Measurements from ENCODE around the gene CACNB1.

DNA sequence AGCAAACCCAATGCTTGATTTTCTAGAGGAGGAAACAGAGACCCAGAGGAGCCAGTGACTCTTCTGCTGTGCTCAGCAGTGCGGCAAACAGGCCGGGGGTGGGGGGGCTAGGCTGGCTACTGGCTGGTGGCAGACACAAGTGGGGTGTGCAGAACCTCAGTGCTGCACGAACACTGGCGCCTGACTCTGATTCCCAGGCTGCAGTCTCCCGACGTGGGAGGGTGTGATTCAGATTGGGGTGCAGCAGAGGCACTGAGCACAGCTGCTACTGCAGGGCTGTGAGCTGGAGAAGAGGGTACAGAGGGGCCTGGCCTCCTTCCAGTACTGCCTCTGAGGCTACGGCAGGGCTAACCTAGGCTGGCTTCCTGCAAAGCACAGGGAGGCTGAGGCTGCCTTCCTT is 10.7 kb upstream of the CACNB1 start:
- TF ChIP-seq, protein P1, sequence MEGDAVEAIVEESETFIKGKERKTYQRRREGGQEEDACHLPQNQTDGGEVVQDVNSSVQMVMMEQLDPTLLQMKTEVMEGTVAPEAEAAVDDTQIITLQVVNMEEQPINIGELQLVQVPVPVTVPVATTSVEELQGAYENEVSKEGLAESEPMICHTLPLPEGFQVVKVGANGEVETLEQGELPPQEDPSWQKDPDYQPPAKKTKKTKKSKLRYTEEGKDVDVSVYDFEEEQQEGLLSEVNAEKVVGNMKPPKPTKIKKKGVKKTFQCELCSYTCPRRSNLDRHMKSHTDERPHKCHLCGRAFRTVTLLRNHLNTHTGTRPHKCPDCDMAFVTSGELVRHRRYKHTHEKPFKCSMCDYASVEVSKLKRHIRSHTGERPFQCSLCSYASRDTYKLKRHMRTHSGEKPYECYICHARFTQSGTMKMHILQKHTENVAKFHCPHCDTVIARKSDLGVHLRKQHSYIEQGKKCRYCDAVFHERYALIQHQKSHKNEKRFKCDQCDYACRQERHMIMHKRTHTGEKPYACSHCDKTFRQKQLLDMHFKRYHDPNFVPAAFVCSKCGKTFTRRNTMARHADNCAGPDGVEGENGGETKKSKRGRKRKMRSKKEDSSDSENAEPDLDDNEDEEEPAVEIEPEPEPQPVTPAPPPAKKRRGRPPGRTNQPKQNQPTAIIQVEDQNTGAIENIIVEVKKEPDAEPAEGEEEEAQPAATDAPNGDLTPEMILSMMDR (IDR thresholded peaks at IDR 0.05) = no peak
- TF ChIP-seq ZFX (IDR thresholded peaks at IDR 0.05; ENCODE audit: borderline replicate concordance) = no peak

Measured in 22Rv1 (cell line).